HG03469 (cell line): Measurements from ENCODE around the gene PHLDB2.

ENCODE experiments used
- ATAC-seq: cut with Tn5 transposase; IDR thresholded peaks from one replicate; pipeline ENCODE4 v1.9.1; 2021; ENCODE audit warnings: mild to moderate bottlenecking, moderate library complexity, moderate number of reproducible peaks; ENCODE audit not compliant: unreplicated experiment

Gene PHLDB2

GRCh38 chr3:111923095-111923771 lies 64.2 kb downstream of the PHLDB2 start:
- ATAC-seq: no peak

- ATAC-seq: no peak
These were observed 64.7 kb downstream of the PHLDB2 start for GRCh38 chr3:111923806-111924205.

GRCh38 chr3:111924283-111924682 lies 65.2 kb downstream of the PHLDB2 start:
- ATAC-seq: no peak

GRCh38 chr3:111926266-111926676 lies 67.2 kb downstream of the PHLDB2 start:
- ATAC-seq: no peak

- ATAC-seq: no peak
These were observed 69.5 kb downstream of the PHLDB2 start for GRCh38 chr3:111928613-111929012.

GRCh38 chr3:111929484-111929883 lies 70.4 kb downstream of the PHLDB2 start:
- no peak for ATAC-seq

GRCh38 chr3:111932946-111933345 lies 73.9 kb downstream of the PHLDB2 start:
- no peak for ATAC-seq

- no peak for ATAC-seq
These were observed 77.3 kb downstream of the PHLDB2 start for GRCh38 chr3:111936191-111936841.

GRCh38 chr3:111936967-111937366 lies 77.9 kb downstream of the PHLDB2 start:
- no peak for ATAC-seq

- no peak for ATAC-seq
These were observed 78.8 kb downstream of the PHLDB2 start for GRCh38 chr3:111937871-111938270.

- no peak for ATAC-seq
These were observed 80.8 kb downstream of the PHLDB2 start for GRCh38 chr3:111939873-111940272.

GRCh38 chr3:111943533-111943932 lies 84.5 kb downstream of the PHLDB2 start:
- ATAC-seq: no peak

GRCh38 chr3:111944372-111944771 lies 85.3 kb downstream of the PHLDB2 start:
- ATAC-seq: no peak

GRCh38 chr3:111947231-111947630 lies 88.2 kb downstream of the PHLDB2 start:
- no peak for ATAC-seq

GRCh38 chr3:111948786-111949185 lies 89.7 kb downstream of the PHLDB2 start:
- no peak for ATAC-seq

GRCh38 chr3:111949712-111950111 lies 90.6 kb downstream of the PHLDB2 start:
- no peak for ATAC-seq

GRCh38 chr3:111951032-111951431 lies 92.0 kb downstream of the PHLDB2 start:
- ATAC-seq: no peak

- no peak for ATAC-seq
These were observed 93.0 kb downstream of the PHLDB2 start for GRCh38 chr3:111952086-111952485.

- no peak for ATAC-seq
These were observed 93.9 kb downstream of the PHLDB2 start for GRCh38 chr3:111952866-111953450.

GRCh38 chr3:111954228-111954990 lies 95.3 kb downstream of the PHLDB2 start:
- no peak for ATAC-seq

GRCh38 chr3:111955876-111956275 lies 96.8 kb downstream of the PHLDB2 start:
- ATAC-seq: no peak
